Breast epithelium (tissue), 3 donors: ENCODE results near the gene RIMKLA.

ENCODE experiments used
- CTCF ChIP-seq, 3 donors: fragments of 450-650 bp; IDR thresholded peaks; one replicate each; pipeline ENCODE4 v1.5.1; 2016 to 2017; ENCODE audit warnings: antibody characterized with exemption in 3 of 3, mild to moderate bottlenecking in 3 of 3, moderate library complexity in 3 of 3
- POLR2AphosphoS5 ChIP-seq, 3 donors: sonication (generic); formaldehyde crosslinking; IDR thresholded peaks; one replicate each; pipeline ENCODE4 v1.6.1; 2017; ENCODE audit warnings: antibody characterized with exemption in 3 of 3

GRCh38 chr1:42431514-42431913 is 50.9 kb downstream of the RIMKLA start:
- no peak for TF ChIP-seq CTCF (IDR thresholded peaks at IDR 0.05)
- no peak for TF ChIP-seq POLR2AphosphoS5 (IDR thresholded peaks at IDR 0.05)
